PC-9 (cell line): ENCODE measurements around the gene CDC37. TPM values are rescaled to one million over a fixed set of nuclear protein-coding genes. Genes with fewer than 3 reads are reported as not detected.

ENCODE experiments used
- BruUV-seq: library from RNA; stranded (reverse); fragments of 400-500 nt; replicated peaks from 2 replicates; lab custom pipeline; 2021; lab: Mats Ljungman, UMichigan
- CTCF ChIA-PET: fragments of 300-600 bp; sonication (Branson Sonifier 250); formaldehyde crosslinking; loops from one replicate; lab custom pipeline; 2022; ENCODE audit warnings: antibody characterized with exemption; lab: Charles Lee
- POLR2A ChIA-PET: fragments of 300-600 bp; sonication (Branson Sonifier 250); formaldehyde crosslinking; loops from one replicate; lab custom pipeline; 2022; ENCODE audit warnings: antibody characterized with exemption; ENCODE audit not compliant: unreplicated experiment; lab: Charles Lee
- DNase-seq, 2 experiments: peaks; one replicate each; pipeline versions ENCODE4 v3.0.0 to v3.0.0-alpha.2; 2015 to 2022; ENCODE audit warnings: mixed read lengths in 1 of 2
- H2AFZ ChIP-seq: fragments of 200-600 bp; sonication (generic); 2 replicates; pipeline ENCODE4 v1.8.1; 2017; ENCODE audit warnings: antibody characterized with exemption
- H3F3A ChIP-seq: fragments of 200-600 bp; sonication (generic); 2 replicates; pipeline ENCODE4 v1.8.1; 2017; ENCODE audit warnings: antibody characterized with exemption, mild to moderate bottlenecking, low read depth; ENCODE audit not compliant: insufficient read depth
- H3K27ac ChIP-seq: fragments of 200-600 bp; sonication (generic); 2 replicates; pipeline ENCODE4 v1.6.1; 2016; ENCODE audit warnings: mixed run types
- H3K27me3 ChIP-seq: fragments of 200-600 bp; sonication (generic); 2 replicates; pipeline ENCODE4 v1.6.1; 2016; ENCODE audit warnings: low read depth, mixed run types; ENCODE audit not compliant: insufficient read depth
- H3K36me3 ChIP-seq: fragments of 200-600 bp; sonication (generic); 2 replicates; pipeline ENCODE4 v1.6.1; 2016; ENCODE audit warnings: low read depth, mixed run types
- H3K4me1 ChIP-seq: fragments of 200-600 bp; sonication (generic); replicated peaks from 2 replicates; pipeline ENCODE4 v1.6.1; 2016; ENCODE audit warnings: mixed run types; ENCODE audit not compliant: insufficient read depth
- H3K4me2 ChIP-seq: fragments of 200-600 bp; sonication (generic); 2 replicates; pipeline ENCODE4 v1.6.1; 2017; ENCODE audit warnings: mixed run types
- H3K4me3 ChIP-seq: fragments of 200-600 bp; sonication (generic); 2 replicates; pipeline ENCODE4 v1.6.1; 2016; ENCODE audit warnings: mixed run types
- H3K79me2 ChIP-seq: fragments of 200-600 bp; sonication (generic); 2 replicates; pipeline ENCODE4 v1.6.1; 2017; ENCODE audit warnings: low read depth, mixed run types
- H3K9me2 ChIP-seq: fragments of 200-600 bp; sonication (generic); 2 replicates; pipeline ENCODE4 v1.8.1; 2017; ENCODE audit warnings: mild to moderate bottlenecking; ENCODE audit not compliant: insufficient read depth
- H3K9me3 ChIP-seq: fragments of 200-600 bp; sonication (generic); 2 replicates; pipeline ENCODE4 v1.8.1; 2016; ENCODE audit warnings: low read depth; ENCODE audit not compliant: insufficient read depth
- H4K20me1 ChIP-seq: fragments of 200-600 bp; sonication (generic); 2 replicates; pipeline ENCODE4 v1.8.1; 2017; ENCODE audit not compliant: insufficient read depth
- CTCF ChIP-seq: fragments of 200-600 bp; sonication (generic); conservative IDR thresholded peaks from 2 replicates; pipeline ENCODE4 v1.6.1; 2017; ENCODE audit warnings: mixed run types, antibody characterized with exemption, mild to moderate bottlenecking, moderate library complexity
- EZH2 ChIP-seq: fragments of 200-600 bp; sonication (generic); IDR thresholded peaks from 2 replicates; pipeline ENCODE4 v1.8.0; 2017; ENCODE audit warnings: antibody characterized with exemption, low read depth
- intact Hi-C: fragments of 100-400 bp; cut with micrococcal nuclease; formaldehyde crosslinking; loops from one replicate; pipeline ENCODE4 v1.10.0; 2022; ENCODE audit not compliant: unreplicated experiment
- total RNA-seq: library from RNA; stranded (reverse); gene quantifications from 2 replicates; pipeline ENCODE4 v1.2.3, GENCODE V29; 2021

CDC37 gene
- total RNA-seq, 1 experiment from 2014 or later: 191 TPM

DNA sequence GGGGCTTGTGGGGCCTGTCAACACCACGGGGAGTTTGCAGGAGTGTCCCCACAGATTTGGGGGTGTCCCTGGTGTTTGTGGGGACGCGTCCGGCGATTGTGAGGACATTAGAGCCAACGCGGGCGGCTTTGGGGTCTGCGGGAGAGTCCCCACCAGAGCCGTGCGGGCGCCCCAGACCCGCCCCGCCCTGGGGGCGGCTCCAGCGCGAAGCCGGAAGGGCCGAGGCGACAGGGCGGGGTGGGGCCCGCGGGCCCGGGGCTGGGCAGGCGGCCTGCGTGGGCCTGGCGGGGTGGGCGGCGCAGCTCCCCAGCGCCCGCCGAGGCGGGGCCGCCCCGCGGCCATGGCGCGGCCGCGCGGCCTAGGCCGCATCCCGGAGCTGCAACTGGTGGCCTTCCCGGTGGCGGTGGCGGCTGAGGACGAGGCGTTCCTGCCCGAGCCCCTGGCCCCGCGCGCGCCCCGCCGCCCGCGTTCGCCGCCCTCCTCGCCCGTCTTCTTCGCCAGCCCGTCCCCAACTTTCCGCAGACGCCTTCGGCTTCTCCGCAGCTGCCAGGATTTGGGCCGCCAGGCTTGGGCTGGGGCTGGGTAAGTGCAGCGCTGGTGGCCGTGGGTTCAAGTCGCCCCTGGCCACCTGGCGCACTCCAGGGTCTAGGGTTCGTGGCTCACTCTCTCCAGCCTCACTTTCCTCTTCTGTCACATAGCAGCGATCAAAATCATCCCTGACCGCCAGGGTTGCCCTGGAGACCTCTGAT, 27.3 kb upstream of the CDC37 start:
- Histone ChIP-seq H3K27ac (no peak overlapping the region), H3K79me2 (no peaks in the 10 kb centered on the region), H3F3A (peaks cover 38% of the 10 kb centered on the region), H4K20me1 (no peaks in the 10 kb centered on the region), H2AFZ (peak overlapping the region; percentile 55; the same call in 1 of the 2 replicates), H3K4me2 (peak overlapping the region; percentile 79), H3K27me3 (peaks cover 36% of the 10 kb centered on the region), H3K4me3 (peak overlapping the region; percentile 51; the same call in 1 of the 2 replicates), H3K9me3 (no peaks in the 10 kb centered on the region), H3K4me1 (0 out of 2 replicates have a peak, but pooled peaks cover 9% of the 10 kb centered on the region), H3K36me3 (no peaks in the 10 kb centered on the region), H3K9me2 (no peaks in the 10 kb centered on the region)
- CTCF ChIA-PET: no interaction called here
- TF ChIP-seq EZH2 (0 out of 2 replicates have a peak, but pooled peaks have one; percentile 80), CTCF (no peak)
- intact Hi-C loops: no loop called here
- POLR2A ChIA-PET: interaction anchor here (0.7 kb wide), 1 partner anchor 24 kb away, joined by 3 read pairs; no protein-coding TSS in a partner anchor
- peak in 1 of 2 experiments; percentile 19 for DNase-seq
- no TSS peak for BruUV-seq

GRCh38 chr19:10428996-10429381, 25.6 kb upstream of the CDC37 start:
- Histone ChIP-seq H3K4me2 (no peak overlapping the region), H2AFZ (no peak overlapping the region), H3K27ac (no peak overlapping the region), H3K9me2 (no peaks in the 10 kb centered on the region), H3K27me3 (peaks cover 43% of the 10 kb centered on the region), H3K79me2 (no peaks in the 10 kb centered on the region), H4K20me1 (no peaks in the 10 kb centered on the region), H3F3A (peaks cover 36% of the 10 kb centered on the region), H3K9me3 (no peaks in the 10 kb centered on the region), H3K36me3 (no peaks in the 10 kb centered on the region), H3K4me3 (no peak overlapping the region), H3K4me1 (peaks cover 24% of the 10 kb centered on the region; the same call in 1 of the 2 replicates)
- no TSS peak for BruUV-seq
- intact Hi-C loops: no loop called here
- no peak for DNase-seq
- TF ChIP-seq CTCF (no peak), EZH2 (no peak)
- CTCF ChIA-PET: no interaction called here
- POLR2A ChIA-PET: interaction anchor here (0.7 kb wide), 1 partner anchor 132 kb away, joined by 46 read pairs; no protein-coding TSS in a partner anchor

GRCh38 chr19:10427169-10427568, 23.8 kb upstream of the CDC37 start:
- no peak for DNase-seq
- no TSS peak for BruUV-seq
- Histone ChIP-seq H4K20me1 (no peaks in the 10 kb centered on the region), H3K4me1 (peaks cover 27% of the 10 kb centered on the region; the same call in 1 of the 2 replicates), H3K4me3 (no peak overlapping the region), H3K27me3 (peaks cover 51% of the 10 kb centered on the region), H3K4me2 (no peak overlapping the region), H3K9me3 (no peaks in the 10 kb centered on the region), H2AFZ (no peak overlapping the region), H3K9me2 (no peaks in the 10 kb centered on the region), H3K27ac (no peak overlapping the region), H3K36me3 (no peaks in the 10 kb centered on the region), H3F3A (peaks cover 34% of the 10 kb centered on the region), H3K79me2 (no peaks in the 10 kb centered on the region)
- POLR2A ChIA-PET: no interaction called here
- CTCF ChIA-PET: interaction anchor here (0.5 kb wide), 1 partner anchor 48 kb away, joined by 6 read pairs; no protein-coding TSS in a partner anchor
- intact Hi-C loops: no loop called here
- TF ChIP-seq CTCF: no peak
- no peak for TF ChIP-seq EZH2
